ENCODE data around the gene FOXL1. TPM values are rescaled to one million over a fixed set of nuclear protein-coding genes. Genes with fewer than 3 reads are reported as not detected.
A peak's percentile ranks its signal among the peaks of the same experiment; 100 is the strongest.

Gene FOXL1
- total and polyA plus RNA-seq, 2 of the 13 experiments (the other 11 are each of a cell fraction or from before 2014, with no cell fraction given): not detected

DNA sequence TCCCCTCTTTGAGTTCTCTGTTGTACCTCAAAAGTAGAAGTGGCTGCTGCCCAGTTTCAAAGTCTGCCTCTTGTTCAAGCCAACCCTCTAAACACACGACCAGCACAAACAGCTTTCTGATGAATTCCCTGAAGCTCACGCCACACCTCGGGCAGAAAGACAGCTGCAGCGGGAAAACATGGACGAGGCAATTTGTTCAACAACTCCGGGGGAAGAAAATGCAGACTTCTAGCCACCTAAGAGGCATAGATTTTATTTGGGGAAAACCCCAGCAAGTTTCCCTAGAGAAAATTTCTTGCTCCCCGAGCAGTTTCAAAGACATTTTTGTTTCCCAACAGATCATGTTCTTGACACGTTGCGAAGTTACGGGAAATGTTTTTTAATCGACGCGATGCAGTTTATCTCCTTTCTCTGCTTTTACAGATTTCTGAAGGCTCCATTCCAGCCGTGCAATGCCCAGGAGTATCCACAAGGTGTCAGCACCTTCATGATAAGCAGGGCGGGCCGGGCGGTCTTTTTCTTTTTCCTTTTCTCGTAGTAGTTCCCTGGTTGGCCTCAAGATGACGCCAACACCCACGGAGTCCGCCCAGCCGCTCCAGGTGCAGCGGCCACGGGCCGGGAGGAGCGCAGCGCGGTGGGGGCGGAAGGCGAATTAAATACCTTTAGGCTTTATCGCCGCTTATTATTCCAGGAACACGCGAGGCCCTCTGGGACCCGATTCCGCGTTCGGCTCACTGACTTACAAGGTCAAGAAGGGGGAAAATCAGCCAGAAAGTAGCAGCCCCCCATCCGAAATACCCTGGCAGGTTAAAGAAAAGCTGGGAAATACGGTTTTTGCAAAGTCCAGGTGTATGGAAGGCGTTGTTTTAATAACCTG, 14.6 kb upstream of the FOXL1 start (continued):
- TF ChIP-seq RBM39 (IDR thresholded peaks at IDR 0.05; ENCODE audit: low read depth, low read length, poor library complexity, severe bottlenecking): peak; percentile 83
- TF ChIP-seq ZNF746 (CRISPR knock-in tag; IDR thresholded peaks at IDR 0.05): no peak
- peak; percentile 66 for TF ChIP-seq ZNF883 (CRISPR knock-in tag; IDR thresholded peaks at IDR 0.05; ENCODE audit: not compliant biosample characterization)
- peak; percentile 55 for TF ChIP-seq TEAD3 (CRISPR knock-in tag; optimal IDR thresholded peaks at IDR 0.05; ENCODE audit: borderline replicate concordance)
- no peak for TF ChIP-seq ZNF329 (CRISPR knock-in tag; IDR thresholded peaks at IDR 0.05; ENCODE audit: low read depth)
- TF ChIP-seq ZKSCAN1 (IDR thresholded peaks at IDR 0.05; ENCODE audit: low read length): peak; percentile 59; the same call in 1 of the 2 replicates
- peak; percentile 44; the same call in 1 of the 2 replicates for TF ChIP-seq SMAD3 (CRISPR knock-in tag; IDR thresholded peaks at IDR 0.05)
- TF ChIP-seq, protein P1, sequence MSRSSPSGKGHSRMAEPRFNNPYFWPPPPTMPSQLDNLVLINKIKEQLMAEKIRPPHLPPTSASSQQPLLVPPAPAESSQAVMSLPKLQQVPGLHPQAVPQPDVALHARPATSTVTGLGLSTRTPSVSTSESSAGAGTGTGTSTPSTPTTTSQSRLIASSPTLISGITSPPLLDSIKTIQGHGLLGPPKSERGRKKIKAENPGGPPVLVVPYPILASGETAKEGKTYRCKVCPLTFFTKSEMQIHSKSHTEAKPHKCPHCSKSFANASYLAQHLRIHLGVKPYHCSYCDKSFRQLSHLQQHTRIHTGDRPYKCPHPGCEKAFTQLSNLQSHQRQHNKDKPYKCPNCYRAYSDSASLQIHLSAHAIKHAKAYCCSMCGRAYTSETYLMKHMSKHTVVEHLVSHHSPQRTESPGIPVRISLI (CRISPR knock-in tag; IDR thresholded peaks at IDR 0.05; ENCODE audit: borderline replicate concordance): peak; percentile 43; the same call in 1 of the 2 replicates
- no peak for TF ChIP-seq PRMT3 (CRISPR knock-in tag; IDR thresholded peaks at IDR 0.05; ENCODE audit: borderline replicate concordance, low read depth)
- TF ChIP-seq, protein P2, sequence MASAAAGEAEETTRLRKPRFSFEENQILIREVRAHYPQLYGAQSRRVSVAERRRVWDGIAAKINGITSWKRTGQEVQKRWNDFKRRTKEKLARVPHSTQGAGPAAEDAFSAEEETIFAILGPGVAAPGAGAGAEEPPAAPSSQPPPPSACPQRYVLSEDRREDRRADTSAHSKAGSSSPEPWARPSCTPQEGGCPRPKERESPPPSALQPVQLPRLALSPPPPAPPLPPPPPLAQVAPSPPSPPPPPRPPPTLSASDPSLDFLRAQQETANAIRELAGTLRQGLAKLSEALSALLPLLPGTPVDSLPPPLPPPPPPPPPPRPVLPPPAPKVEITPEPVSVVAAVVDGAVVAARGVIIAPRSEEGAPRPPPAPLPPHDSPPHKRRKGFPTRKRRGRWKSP (CRISPR knock-in tag; IDR thresholded peaks at IDR 0.05): no peak
- TF ChIP-seq ZNF136 (CRISPR knock-in tag; IDR thresholded peaks at IDR 0.05; ENCODE audit: low read depth): no peak
- peak; percentile 44; the same call in 1 of the 2 replicates for TF ChIP-seq ERF (CRISPR knock-in tag; IDR thresholded peaks at IDR 0.05)
- no peak for TF ChIP-seq POLR2A (IDR thresholded peaks at IDR 0.05; ENCODE audit: insufficient read depth in 1 of 2, low read depth in 2 of 2, low read length in 2 of 2)
- TF ChIP-seq BCL3 (CRISPR knock-in tag; IDR thresholded peaks at IDR 0.05): peak; percentile 70; the same call in 1 of the 2 replicates
- 0 out of 2 replicates have a peak, but pooled peaks have one; percentile 20 for TF ChIP-seq SIN3B (IDR thresholded peaks at IDR 0.05; ENCODE audit: low read length)
- TF ChIP-seq, protein P3, sequence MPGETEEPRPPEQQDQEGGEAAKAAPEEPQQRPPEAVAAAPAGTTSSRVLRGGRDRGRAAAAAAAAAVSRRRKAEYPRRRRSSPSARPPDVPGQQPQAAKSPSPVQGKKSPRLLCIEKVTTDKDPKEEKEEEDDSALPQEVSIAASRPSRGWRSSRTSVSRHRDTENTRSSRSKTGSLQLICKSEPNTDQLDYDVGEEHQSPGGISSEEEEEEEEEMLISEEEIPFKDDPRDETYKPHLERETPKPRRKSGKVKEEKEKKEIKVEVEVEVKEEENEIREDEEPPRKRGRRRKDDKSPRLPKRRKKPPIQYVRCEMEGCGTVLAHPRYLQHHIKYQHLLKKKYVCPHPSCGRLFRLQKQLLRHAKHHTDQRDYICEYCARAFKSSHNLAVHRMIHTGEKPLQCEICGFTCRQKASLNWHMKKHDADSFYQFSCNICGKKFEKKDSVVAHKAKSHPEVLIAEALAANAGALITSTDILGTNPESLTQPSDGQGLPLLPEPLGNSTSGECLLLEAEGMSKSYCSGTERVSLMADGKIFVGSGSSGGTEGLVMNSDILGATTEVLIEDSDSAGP (CRISPR knock-in tag; IDR thresholded peaks at IDR 0.05; ENCODE audit: borderline replicate concordance): peak; percentile 24; the same call in 1 of the 2 replicates
- 0 out of 2 replicates have a peak, but pooled peaks have one; percentile 40 for TF ChIP-seq RFXANK (CRISPR knock-in tag; IDR thresholded peaks at IDR 0.05)
- 0 out of 2 replicates have a peak, but pooled peaks have one; percentile 34 for TF ChIP-seq ZNF24 (IDR thresholded peaks at IDR 0.05)
- TF ChIP-seq SCMH1 (CRISPR knock-in tag; IDR thresholded peaks at IDR 0.05; ENCODE audit: borderline replicate concordance): no peak
- TF ChIP-seq MAF1 (CRISPR knock-in tag; IDR thresholded peaks at IDR 0.05; ENCODE audit: borderline replicate concordance): no peak
- TF ChIP-seq, protein P4, sequence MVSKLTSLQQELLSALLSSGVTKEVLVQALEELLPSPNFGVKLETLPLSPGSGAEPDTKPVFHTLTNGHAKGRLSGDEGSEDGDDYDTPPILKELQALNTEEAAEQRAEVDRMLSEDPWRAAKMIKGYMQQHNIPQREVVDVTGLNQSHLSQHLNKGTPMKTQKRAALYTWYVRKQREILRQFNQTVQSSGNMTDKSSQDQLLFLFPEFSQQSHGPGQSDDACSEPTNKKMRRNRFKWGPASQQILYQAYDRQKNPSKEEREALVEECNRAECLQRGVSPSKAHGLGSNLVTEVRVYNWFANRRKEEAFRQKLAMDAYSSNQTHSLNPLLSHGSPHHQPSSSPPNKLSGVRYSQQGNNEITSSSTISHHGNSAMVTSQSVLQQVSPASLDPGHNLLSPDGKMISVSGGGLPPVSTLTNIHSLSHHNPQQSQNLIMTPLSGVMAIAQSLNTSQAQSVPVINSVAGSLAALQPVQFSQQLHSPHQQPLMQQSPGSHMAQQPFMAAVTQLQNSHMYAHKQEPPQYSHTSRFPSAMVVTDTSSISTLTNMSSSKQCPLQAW (CRISPR knock-in tag; IDR thresholded peaks at IDR 0.05): peak; percentile 80; the same call in 1 of the 2 replicates
